EH (cell line): ENCODE data around the gene CDX1.

ENCODE experiments used
- DNase-seq: peaks from one replicate; pipeline ENCODE4 v3.0.0-alpha.2; 2015; ENCODE audit warnings: low read depth

Gene CDX1

DNA sequence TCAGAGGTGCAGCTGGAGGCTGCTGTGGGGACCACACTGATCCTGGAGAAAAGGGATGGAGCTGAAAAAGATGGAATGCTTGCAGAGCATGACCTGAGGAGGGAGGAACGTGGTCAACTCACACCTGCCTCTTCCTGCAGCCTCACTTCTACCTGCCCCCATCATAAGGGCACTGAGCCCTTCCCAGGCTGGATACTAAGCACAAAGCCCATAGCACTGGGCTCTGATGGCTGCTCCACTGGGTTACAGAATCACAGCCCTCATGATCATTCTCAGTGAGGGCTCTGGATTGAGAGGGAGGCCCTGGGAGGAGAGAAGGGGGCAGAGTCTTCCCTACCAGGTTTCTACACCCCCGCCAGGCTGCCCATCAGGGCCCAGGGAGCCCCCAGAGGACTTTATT, 17.4 kb downstream of the CDX1 start:
- DNase-seq: no peak

DNA sequence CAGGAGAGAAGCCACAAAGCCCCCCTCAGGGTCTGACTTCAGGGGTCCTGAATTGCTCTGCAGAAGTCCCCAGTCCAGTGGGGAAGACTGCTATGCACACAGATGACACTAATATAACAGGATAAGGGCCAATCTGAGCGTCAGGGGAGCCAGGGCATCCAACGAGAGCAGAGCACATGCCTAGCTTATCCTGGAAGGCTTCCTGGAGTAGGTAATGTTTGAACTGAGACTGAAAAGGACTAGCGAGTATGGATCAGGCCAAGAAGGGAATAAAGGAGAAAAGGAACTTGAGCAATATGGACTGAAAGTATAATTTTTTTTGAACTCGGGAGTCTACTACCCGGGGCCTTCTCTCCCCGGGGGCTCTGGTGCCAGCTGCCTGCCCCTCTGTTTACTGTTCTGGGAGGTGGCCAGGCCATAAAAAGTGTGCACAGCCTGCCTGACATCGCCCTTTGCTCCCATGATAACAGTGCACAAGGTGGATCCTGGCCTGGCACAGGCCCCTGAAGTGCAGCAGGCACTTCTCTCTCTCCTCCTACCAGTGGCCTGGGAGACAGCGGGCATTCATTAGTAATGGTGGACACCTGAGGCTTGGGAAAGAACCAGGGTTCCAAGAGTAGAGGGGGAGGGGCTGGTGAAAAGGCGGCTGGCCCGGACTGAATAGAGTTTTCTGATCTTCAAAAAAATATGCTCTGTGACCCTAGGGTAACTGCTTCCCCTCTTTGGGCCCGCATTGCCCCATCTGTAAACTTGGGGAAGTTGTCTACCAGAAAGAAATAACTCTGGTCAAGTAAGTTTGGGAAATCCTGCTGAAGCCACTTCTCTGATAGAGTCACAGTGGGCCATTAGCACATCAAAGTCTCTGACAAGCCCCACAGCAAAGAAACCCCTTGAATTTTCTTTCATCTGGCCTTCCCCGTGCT, 18.7 kb downstream of the CDX1 start:
- DNase-seq: no peak

DNA sequence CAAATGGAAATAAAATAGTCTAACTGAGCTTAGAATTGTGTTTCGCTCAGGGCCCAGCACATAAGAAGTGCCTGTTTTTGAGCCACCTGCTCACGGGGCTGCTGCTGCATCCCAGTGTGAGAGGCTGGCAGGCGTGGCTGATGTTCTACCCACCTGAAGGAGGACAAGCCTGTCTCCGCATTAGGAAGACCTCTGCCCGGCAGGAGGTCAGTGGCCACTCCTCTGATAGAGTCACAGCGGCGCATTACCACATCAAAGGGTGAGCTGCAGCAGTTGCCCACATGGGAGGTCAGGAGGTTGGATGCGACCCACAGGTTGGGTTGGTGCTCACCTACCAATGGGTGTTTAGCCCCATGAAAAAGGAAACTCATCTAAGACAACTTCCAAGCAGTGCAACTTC, 19.6 kb downstream of the CDX1 start:
- DNase-seq: no peak

DNA sequence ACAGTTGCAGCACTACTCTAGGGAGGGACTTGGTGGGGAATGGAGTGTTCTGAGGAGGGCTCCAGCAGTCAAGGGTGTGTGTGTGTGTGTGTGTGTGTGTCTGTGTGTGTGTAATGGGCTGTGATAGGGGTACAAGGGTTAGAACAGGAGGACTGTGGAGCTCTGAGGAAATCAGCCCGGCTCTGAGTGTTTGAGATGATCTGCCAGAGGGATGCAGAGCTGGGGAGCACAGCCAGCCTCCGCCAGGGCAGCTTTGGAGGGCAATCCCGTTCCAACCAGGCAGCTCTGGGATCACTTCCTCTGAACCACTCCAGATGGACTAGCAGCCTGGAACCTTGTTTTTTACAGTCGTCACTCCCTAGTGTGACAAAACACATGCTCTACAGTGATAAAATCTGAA, 20.3 kb downstream of the CDX1 start:
- peak; percentile 10 for DNase-seq

DNA sequence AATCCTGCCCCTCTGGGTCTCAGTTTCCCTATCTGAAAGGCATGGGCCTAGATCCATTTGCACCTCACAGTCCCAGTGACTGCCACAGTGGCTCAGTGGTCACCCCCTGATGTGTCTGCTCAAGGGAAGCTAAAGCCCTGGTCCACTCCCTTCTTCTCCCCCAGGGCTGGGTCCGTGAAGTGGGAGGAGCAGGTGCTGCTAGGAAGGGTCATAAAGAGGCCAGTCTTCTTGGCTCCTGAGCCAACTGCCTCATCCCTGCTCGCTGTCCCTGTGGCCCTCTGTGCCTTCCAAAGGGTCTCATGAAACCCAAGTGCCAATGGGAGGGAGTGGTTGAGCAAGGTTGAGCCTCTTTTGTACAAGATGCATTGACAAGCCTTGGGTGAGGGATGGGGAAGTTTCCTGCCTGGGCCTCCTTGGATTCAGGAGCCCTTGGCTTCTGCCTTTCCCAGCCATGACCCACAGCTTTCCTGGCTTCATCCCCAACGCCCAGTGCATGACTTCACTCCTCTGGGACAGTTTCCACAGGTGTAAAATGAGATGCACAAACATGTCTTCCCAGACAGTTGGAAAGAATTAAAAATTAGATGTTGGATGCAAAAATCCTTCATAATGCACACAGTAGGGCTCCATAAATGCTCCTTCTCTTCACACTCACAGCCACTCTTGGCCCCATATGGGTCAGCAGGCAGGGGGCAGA, 21.7 kb downstream of the CDX1 start:
- DNase-seq: no peak

DNA sequence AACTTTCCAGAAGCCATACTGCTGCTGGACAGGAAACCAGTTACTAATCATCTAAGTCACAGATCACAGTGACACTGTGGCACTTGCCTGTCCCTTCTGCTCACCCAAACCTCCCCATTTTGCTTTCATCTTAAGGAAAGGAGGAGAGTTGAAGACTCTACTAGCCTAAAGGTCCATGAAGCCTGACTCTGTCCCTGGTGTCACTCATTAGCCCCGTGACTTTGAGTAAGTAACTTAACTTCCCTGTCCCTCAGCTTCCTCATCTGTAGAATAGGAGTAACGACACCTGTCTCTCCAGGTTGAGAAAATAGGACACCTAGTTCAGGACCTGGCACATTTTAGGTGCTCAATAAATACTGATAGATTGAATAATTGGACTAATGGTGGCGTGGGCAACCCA, 22.7 kb downstream of the CDX1 start:
- DNase-seq: no peak

DNA sequence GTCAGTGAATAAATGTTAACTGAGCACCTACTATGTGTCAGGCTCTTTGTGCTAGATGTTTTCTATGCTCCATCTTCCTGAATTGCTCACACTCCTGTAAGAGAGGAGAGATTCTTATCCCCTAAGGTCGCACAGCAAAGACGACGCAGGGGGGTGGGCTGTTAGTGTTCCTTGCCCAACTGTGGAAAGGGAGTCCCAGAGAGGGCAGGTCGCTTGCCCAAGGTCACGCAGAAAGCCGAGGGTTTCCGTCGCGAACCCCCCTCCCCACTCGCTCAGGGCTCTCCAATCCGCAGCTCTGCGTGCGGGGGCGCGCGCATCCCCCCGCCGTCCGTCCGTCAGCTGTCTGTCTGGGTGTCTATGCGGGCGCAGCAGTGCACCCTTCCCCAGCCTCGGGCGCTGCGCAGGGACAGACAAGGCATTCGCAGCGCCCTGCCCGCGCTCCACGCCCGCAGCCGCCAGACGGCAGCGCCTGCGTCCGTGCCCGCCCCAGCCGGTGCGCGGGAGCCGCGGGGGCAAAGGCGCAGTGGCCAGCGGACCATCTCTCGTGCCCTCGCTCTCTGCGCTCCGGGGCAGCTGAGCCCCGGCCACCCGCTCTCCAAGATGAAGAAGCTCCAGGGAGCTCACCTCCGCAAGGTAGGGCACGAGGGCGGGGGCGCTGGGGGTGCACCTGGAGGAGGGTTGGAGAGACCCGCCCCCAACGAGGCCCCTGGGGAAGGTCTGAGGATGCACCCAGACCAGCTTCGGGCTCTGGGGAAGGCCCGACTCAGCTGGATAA, 23.3 kb downstream of the CDX1 start, which contains the start of gene SLC6A7:
TSS of gene SLC6A7 (plus strand) at position 335 of the 775 bp plus-strand sequence. CDS start at position 601, 266 bp downstream.
- DNase-seq: no peak

DNA sequence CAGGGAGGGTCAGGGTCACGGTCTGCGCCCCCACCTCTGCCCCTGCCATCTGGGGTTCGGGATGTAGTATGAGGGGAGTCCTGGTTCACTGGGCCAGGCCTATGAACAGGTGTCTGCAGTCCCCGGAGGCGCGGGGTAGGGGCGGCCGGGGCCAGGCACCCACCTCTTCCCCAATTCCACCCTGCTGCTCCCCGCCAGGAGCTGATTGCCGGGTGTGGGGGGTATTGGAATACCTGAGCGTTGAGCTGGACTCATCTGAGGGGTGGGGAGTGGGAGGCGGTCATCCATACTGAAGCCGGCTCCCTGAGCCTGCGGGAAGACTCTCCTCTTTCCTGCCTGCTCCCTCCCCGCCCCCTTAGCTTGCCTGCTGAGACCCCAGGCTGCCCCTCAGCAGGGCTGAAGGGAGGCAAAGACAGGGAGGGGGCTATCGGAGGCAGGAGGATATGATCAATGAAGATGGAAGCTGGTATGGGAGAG, 24.0 kb downstream of the CDX1 start:
- no peak for DNase-seq

DNA sequence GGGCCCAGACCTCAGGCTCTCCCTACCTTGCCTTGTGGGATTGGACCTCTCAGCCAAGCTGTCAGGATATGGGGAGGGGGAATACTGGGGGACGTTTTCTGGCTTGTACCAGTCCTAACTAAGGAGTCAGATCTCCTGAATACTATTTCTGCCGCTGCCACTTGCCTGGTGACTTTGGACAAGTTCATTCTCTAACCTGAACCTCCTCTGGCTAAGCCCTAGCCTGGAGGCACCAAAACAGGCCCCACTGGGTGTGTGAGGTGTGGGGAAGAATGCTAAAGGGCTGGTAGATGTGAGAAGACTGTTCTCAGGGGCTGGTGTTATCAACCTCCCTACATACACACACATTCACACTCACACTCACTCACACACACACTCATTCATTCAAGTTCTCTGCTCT, 24.4 kb downstream of the CDX1 start:
- no peak for DNase-seq

DNA sequence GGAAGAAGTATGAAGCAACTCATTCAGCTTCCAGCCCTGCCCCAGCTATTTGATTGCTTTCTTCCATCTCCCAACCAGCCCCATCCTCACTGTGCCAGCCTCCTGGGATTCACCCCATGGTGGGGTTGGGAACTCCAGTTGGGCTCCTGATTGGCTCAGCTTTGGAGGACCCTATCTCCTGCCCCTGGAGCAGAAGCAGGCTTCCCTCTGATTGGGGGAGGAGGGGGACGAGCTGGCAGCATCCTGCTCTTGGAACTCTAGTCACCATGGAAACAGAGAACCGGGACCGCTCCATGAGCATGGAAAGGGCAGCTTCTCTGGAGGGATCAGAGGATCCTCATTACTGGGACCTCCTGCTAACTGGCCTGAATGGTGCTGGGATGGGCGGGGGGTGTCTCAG, 25.9 kb downstream of the CDX1 start:
- no peak for DNase-seq

DNA sequence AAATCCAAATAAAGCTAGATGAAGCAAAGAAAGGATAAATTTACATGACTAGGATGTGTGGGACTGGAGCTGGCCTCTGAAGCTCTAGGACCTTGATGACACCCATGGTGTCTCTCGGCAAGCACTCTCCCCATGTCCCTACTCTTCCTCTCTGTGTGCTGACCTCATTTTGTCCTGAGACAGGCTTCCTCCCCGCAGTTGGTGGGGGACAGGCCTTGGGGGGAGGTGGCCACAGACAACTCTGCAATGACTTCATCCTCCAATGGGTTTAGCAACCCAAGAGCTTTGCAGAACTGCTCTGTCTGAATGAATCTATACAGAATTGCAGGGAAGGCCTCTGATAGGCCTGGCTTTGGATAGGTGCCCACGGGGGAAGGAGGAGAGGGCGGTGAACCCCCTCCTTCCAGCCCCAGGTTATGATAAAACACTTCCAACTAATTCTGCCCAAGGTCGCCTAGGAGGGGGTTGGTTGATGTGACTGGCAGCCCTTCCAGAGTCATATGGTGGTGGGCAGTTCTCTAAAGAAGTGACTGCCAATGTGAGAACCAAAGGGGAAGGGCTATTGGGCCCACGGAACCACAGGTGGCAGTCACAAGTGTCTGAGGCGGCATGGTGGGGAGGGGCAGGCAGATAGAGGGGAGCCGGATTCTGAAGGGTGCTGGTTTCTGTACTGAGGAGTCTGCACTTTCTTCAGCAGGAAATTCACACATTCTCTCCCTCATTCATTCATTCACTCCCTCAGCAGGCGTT, 29.3 kb downstream of the CDX1 start:
- no peak for DNase-seq

DNA sequence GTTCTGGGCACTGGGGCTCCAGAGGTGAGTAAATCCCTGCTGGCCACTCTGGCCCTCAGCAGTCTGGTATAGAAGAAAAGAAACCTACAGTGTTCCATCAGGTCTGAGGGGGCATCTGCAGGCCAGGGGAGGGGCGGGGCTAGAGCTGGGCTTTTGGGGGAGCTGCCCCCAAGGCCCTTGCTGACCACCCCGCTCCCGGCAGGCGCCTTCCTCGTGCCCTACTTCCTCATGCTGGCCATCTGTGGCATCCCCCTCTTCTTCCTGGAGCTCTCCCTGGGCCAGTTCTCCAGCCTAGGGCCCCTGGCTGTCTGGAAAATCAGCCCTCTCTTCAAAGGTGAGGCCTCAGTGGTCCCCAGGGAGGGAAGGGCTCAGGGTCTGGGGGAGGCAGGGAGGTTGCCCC, 29.9 kb downstream of the CDX1 start:
- DNase-seq: no peak

DNA sequence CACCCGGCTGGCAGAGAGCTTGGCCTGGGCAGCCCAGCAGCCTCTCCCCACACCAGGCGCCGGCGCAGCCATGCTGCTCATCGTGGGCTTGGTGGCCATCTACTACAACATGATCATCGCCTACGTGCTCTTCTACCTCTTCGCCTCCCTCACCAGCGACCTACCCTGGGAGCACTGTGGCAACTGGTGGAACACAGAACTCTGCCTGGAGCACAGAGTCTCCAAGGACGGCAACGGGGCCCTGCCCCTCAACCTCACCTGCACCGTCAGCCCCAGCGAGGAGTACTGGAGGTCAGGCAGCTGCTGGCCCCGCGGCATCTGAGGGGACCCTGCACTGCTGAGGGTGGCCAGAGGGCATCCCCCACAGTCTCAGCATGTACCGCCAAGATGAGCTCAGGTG, 30.4 kb downstream of the CDX1 start:
- no peak for DNase-seq

DNA sequence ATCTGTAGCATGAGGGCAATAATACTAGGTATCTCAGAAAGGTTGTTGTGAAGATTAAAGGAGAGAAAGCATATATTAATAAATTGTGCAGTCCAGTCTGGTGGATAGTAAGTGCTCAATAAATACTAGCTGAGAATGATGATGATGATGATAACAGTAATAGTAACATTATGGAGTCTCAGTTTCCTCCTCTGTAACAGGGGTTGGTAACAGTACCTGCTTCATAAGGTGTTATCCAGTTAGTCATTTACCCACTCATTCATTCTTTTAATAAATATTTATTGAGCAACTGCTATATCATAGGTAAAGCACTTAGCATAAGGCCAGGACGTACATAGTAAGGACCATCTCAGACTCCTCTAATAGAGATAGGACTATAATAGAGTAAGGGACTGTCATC, 30.9 kb downstream of the CDX1 start:
- no peak for DNase-seq

DNA sequence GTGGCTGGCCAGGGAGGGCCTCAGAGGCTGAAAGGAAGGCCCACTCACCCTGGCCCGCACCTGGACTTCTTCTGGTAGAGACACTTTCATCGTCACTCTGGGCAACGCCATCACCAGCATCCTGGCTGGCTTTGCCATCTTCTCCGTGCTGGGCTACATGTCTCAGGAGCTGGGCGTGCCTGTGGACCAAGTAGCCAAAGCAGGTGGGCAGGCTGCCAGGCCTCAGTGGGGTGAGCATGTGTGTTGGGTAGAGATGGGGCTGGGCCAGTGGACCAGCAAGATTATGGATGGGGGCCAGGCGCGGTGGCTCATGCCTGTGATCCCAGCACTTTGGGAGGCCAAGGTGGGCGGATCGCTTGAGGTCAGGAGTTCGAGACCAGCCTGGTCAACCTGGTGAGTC, 35.9 kb downstream of the CDX1 start:
- DNase-seq: no peak

DNA sequence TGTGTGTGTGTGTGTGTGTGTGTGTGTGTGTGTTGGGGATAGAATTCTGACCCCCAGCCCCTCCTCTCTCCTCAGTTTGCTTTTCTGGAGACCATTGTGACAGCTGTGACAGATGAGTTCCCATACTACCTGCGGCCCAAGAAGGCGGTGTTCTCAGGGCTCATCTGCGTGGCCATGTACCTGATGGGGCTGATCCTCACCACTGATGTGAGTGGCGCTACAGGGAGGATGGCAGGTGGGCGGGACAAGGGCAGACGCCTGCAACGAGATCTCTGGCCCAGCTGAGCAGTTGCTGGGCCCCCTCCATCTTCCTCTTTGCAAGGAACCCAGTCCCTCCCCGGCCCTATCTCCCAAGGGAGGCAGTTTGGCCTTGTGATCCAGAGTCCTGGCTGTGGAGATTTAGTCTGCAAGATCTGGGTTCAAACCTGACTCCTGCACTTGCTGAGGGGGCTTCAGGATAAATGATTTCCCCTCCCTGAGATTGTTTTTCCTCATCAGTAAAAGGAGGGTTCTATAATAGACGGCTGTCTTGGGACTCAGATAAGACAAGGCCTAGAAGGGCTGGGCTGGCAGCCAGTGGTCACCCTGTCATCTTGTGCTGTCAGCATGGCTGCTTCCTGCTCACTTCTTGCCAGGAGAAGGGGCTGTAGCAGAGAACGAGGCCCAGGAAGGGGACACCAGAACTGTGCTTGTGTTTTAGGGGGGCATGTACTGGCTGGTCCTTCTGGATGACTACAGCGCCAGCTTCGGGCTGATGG, 37.4 kb downstream of the CDX1 start:
- no peak for DNase-seq

DNA sequence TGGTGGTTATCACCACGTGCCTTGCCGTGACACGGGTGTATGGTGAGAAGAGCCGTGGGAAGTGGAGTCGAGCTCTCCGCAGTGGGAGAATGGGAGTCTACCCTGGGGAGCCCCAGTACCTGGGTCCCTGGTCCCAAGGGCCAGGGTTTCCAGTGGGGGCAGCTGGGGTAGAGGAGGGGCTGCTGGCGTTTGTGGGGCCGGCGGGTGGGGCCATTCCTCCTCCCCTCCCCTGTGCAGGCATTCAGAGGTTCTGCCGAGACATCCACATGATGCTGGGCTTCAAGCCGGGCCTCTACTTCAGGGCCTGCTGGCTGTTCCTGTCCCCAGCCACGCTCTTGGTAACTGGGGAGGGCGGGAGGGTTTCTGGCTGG, 38.0 kb downstream of the CDX1 start:
- DNase-seq: no peak

DNA sequence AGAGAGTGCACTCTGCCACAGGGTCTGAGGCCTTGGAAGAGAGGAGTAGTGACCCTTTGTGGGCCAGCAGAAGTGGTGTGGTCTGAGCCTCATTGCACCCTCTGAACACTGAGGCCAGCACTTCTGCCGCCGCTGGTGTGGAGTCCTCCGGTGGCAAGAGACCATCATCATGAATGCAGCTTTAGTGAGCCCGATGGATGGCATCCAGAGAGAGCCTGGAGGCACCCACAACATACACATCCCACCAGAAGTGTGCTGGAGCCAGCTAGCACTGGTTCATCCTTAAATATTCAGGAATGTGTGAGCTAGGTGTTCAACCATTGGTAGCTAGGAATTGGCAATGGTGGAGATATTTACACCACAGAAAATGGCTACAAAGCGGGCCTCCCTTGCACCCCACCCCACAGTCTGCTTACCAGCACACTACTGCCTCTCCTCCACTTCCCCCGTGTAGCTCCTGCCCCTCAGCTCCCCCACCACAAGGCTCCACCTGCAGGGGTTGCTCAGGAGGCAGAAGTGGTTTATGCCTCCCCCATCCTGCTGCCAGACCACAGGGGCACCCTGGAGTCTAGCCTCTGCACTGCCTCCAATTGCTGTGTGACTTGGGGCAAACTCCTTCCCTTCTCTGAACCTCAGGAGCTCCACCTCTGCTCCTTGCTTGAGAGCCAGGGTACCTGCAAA, 39.7 kb downstream of the CDX1 start:
- DNase-seq: no peak

DNA sequence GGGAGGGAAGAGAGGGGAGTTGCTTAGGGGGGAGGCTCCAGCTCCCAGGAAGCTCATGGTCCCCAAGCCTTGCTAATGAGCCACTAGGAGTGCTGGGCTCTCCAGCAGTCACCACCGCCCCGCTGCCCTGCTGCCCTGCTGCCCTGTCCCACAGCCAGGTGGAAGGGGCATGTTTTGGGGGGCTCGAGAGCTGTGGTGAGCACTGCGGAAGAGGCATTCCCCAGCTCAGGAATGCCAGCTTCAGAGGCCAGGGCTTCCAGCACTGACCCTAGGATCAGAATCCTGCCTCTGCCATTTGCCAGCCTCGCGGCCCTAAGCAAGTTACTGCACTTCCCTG, 40.2 kb downstream of the CDX1 start:
- no peak for DNase-seq
